Measurements from ENCODE around the gene FGF14.

The FGF14 gene

DNA sequence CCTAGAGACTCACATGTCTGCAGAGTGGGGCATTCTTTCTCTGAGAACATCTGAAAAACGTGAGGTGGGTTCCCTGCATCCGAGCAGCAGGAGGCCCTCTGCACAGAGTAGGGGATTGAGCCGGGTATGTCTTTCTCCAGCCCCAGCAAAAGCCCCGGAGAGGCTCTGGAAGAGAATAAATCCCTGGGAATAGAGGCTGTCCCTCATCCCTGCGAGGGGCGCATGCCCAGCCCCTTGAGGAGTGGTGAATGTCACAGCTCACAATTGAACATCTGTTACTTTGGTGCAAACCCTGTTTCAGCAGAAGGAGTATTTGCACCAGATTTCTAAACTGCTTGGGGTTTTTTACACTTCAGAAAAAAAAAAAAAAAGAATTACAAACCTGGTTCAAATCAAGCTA is 164.6 kb downstream of the FGF14 start:
- no peaks in the 10 kb centered on the region for H3K9me2 ChIP-seq (replicated peaks; ENCODE audit: control insufficient read depth, low read length)
- H3K36me3 ChIP-seq (ENCODE audit: control insufficient read depth, low read length), result no peaks in the 10 kb centered on the region
- H3K4me1 ChIP-seq (ENCODE audit: control insufficient read depth, low read length), result no peaks in the 10 kb centered on the region
- no peaks in the 10 kb centered on the region for H3K79me2 ChIP-seq (ENCODE audit: control insufficient read depth, low read length)
- H3K4me2 ChIP-seq (ENCODE audit: low read length), result no peak overlapping the region
- no peak overlapping the region for H3K4me3 ChIP-seq (ENCODE audit: low read length)
- no peaks in the 10 kb centered on the region for H3K27me3 ChIP-seq (ENCODE audit: control insufficient read depth, low read length)
- H3F3A ChIP-seq (ENCODE audit: control insufficient read depth, insufficient read depth), result no peaks in the 10 kb centered on the region
- no peaks in the 10 kb centered on the region for H3K9me3 ChIP-seq (ENCODE audit: control insufficient read depth, insufficient read depth, low read length)
- TF ChIP-seq, protein P1, sequence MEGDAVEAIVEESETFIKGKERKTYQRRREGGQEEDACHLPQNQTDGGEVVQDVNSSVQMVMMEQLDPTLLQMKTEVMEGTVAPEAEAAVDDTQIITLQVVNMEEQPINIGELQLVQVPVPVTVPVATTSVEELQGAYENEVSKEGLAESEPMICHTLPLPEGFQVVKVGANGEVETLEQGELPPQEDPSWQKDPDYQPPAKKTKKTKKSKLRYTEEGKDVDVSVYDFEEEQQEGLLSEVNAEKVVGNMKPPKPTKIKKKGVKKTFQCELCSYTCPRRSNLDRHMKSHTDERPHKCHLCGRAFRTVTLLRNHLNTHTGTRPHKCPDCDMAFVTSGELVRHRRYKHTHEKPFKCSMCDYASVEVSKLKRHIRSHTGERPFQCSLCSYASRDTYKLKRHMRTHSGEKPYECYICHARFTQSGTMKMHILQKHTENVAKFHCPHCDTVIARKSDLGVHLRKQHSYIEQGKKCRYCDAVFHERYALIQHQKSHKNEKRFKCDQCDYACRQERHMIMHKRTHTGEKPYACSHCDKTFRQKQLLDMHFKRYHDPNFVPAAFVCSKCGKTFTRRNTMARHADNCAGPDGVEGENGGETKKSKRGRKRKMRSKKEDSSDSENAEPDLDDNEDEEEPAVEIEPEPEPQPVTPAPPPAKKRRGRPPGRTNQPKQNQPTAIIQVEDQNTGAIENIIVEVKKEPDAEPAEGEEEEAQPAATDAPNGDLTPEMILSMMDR (IDR thresholded peaks at IDR 0.05; ENCODE audit: low read depth, low read length, poor library complexity, severe bottlenecking), result no peak
- no peaks in the 10 kb centered on the region for H4K20me1 ChIP-seq (ENCODE audit: control insufficient read depth, insufficient read depth, low read depth, low read length)
- H3K27ac ChIP-seq (ENCODE audit: low read depth, low read length), result no peak overlapping the region

DNA sequence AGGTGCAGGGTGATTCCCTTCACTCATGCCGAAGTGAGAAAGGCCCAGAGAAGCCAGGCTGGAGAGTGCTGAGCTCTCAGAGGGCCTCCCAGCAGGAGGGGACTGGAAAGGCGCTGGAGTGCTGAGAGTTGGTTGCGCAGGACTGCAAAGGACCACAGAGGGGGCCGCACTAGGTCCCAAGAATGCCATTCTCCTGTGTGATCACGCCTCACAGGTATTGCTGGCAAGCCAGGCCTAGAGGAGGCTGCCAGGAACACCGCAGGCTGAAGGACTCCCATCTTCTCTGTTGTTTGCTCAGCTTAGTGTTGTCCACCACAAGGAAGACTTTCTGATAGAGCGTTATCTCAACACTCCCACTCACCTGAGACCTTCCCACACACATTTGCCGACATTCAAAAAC is 165.0 kb downstream of the FGF14 start:
- Histone ChIP-seq H3K27ac (ENCODE audit: low read depth, low read length) (no peak overlapping the region), H3K4me2 (ENCODE audit: low read length) (no peak overlapping the region), H3K4me3 (ENCODE audit: low read length) (no peak overlapping the region), H3K9me2 (replicated peaks; ENCODE audit: control insufficient read depth, low read length) (no peaks in the 10 kb centered on the region), H3K4me1 (ENCODE audit: control insufficient read depth, low read length) (no peaks in the 10 kb centered on the region), H3K36me3 (ENCODE audit: control insufficient read depth, low read length) (no peaks in the 10 kb centered on the region), H3K27me3 (ENCODE audit: control insufficient read depth, low read length) (no peaks in the 10 kb centered on the region), H3K79me2 (ENCODE audit: control insufficient read depth, low read length) (no peaks in the 10 kb centered on the region), H3K9me3 (ENCODE audit: control insufficient read depth, insufficient read depth, low read length) (no peaks in the 10 kb centered on the region), H4K20me1 (ENCODE audit: control insufficient read depth, insufficient read depth, low read depth, low read length) (no peaks in the 10 kb centered on the region), H3F3A (ENCODE audit: control insufficient read depth, insufficient read depth) (no peaks in the 10 kb centered on the region)
- TF ChIP-seq EZH2phosphoT487 (IDR thresholded peaks at IDR 0.05; ENCODE audit: borderline replicate concordance, low read length), result no peak

DNA sequence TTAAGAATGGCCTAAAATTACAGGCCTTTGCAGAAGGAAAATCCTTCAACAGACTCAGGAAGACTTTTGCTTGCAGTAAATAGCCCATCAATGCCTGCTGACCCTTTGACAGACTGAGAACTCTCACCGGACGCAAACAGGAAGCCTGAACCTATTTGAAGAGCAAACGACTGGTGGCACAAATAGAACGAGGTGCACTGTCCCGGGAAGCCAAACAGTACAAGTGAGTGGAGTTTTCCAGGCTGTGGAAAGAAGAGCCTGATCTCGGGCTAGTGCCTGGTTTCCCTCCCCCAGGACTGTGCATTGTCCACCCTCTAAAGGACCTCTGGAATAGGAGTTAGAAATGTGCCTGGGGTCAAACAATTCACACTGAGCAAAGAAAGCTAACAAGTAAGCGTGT is 165.5 kb downstream of the FGF14 start:
- no peaks in the 10 kb centered on the region for H3K27me3 ChIP-seq (ENCODE audit: control insufficient read depth, low read length)
- no peak overlapping the region for H3K4me2 ChIP-seq (ENCODE audit: low read length)
- no peak overlapping the region for H3K4me3 ChIP-seq (ENCODE audit: low read length)
- H3K9me2 ChIP-seq (replicated peaks; ENCODE audit: control insufficient read depth, low read length), result no peaks in the 10 kb centered on the region
- TF ChIP-seq, protein P1 (IDR thresholded peaks at IDR 0.05; ENCODE audit: low read depth, low read length, poor library complexity, severe bottlenecking), result no peak
- TF ChIP-seq EZH2phosphoT487 (IDR thresholded peaks at IDR 0.05; ENCODE audit: borderline replicate concordance, low read length), result no peak
- H3F3A ChIP-seq (ENCODE audit: control insufficient read depth, insufficient read depth), result no peaks in the 10 kb centered on the region
- H4K20me1 ChIP-seq (ENCODE audit: control insufficient read depth, insufficient read depth, low read depth, low read length), result no peaks in the 10 kb centered on the region
- H3K79me2 ChIP-seq (ENCODE audit: control insufficient read depth, low read length), result no peaks in the 10 kb centered on the region
- H3K36me3 ChIP-seq (ENCODE audit: control insufficient read depth, low read length), result no peaks in the 10 kb centered on the region
- no peak overlapping the region for H3K27ac ChIP-seq (ENCODE audit: low read depth, low read length)
- no peaks in the 10 kb centered on the region for H3K4me1 ChIP-seq (ENCODE audit: control insufficient read depth, low read length)
- no peaks in the 10 kb centered on the region for H3K9me3 ChIP-seq (ENCODE audit: control insufficient read depth, insufficient read depth, low read length)

DNA sequence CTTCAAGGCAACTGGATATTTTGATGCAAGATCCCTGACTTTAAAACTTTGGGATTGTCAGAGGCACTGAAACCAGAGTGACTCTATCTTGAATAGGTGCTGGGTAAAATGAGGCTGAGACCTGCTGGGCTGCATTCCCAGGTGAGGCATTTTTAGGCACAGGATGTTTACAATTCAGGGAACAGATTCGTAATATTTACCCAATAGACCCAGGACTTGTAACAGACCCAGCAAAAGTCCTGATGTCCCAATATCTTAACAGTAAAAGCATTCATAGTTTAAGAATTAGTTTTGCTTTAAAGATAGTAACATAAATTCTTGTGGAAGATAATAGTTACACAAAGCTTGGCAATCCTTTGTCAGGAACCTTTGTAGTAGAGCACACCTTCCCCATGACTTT is 166.2 kb downstream of the FGF14 start:
- no peak overlapping the region for H3K27ac ChIP-seq (ENCODE audit: low read depth, low read length)
- no peak for TF ChIP-seq EZH2phosphoT487 (IDR thresholded peaks at IDR 0.05; ENCODE audit: borderline replicate concordance, low read length)
- TF ChIP-seq, protein P1 (IDR thresholded peaks at IDR 0.05; ENCODE audit: low read depth, low read length, poor library complexity, severe bottlenecking), result no peak
- H4K20me1 ChIP-seq (ENCODE audit: control insufficient read depth, insufficient read depth, low read depth, low read length), result no peaks in the 10 kb centered on the region
- H3K4me2 ChIP-seq (ENCODE audit: low read length), result no peak overlapping the region
- peaks cover 2% of the 10 kb centered on the region; the same call in 1 of the 2 replicates for H3K27me3 ChIP-seq (ENCODE audit: control insufficient read depth, low read length)
- H3K9me3 ChIP-seq (ENCODE audit: control insufficient read depth, insufficient read depth, low read length), result no peaks in the 10 kb centered on the region
- H3K4me1 ChIP-seq (ENCODE audit: control insufficient read depth, low read length), result no peaks in the 10 kb centered on the region
- H3F3A ChIP-seq (ENCODE audit: control insufficient read depth, insufficient read depth), result no peaks in the 10 kb centered on the region
- no peaks in the 10 kb centered on the region for H3K9me2 ChIP-seq (replicated peaks; ENCODE audit: control insufficient read depth, low read length)
- H3K36me3 ChIP-seq (ENCODE audit: control insufficient read depth, low read length), result no peaks in the 10 kb centered on the region
- no peak overlapping the region for H3K4me3 ChIP-seq (ENCODE audit: low read length)
- no peaks in the 10 kb centered on the region for H3K79me2 ChIP-seq (ENCODE audit: control insufficient read depth, low read length)

Measured in DOHH2 (cell line).